ENCODE results near the gene ASTN2.

The ASTN2 gene

DNA sequence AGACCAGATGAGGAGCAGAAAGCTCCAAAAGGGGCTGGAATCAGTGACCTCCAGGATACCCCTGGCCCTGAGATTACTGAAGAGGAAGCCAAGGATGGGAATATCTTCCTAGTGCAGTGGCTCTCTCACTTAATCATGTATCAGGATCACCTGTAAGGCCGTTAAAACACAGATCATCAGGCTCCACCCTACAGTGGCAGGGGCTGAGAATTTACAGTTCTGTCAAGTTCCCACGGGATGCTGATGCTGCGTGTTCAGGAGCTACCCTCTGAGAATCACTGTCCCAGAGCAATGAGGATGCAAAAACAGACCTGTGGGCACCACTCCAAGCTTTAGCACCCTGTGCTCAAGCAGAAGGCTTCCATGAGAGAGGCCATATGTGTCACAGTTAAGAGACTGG lies 291.9 kb downstream of the ASTN2 start:
- TF ChIP-seq YY1 (IDR thresholded peaks at IDR 0.05; ENCODE audit: insufficient read depth, insufficient read length) (no peak), ZNF274 (IDR thresholded peaks at IDR 0.05; ENCODE audit: low read depth, low read length) (no peak), SUZ12 (IDR thresholded peaks at IDR 0.05; ENCODE audit: extremely low read depth, insufficient read depth, insufficient read length) (no peak)
- Histone ChIP-seq H3K36me3 (ENCODE audit: insufficient read depth, insufficient read length, low read length) (no peaks in the 10 kb centered on the region), H3K4me1 (ENCODE audit: insufficient read depth, insufficient read length) (no peaks in the 10 kb centered on the region), H3K27me3 (ENCODE audit: insufficient read depth, insufficient read length) (no peaks in the 10 kb centered on the region), H3K9ac (ENCODE audit: insufficient read length, low read depth) (no peak overlapping the region), H3K9me3 (ENCODE audit: insufficient read depth, low read length) (no peaks in the 10 kb centered on the region; the same call in 1 of the 2 replicates), H3K4me3 (ENCODE audit: insufficient read length, low read depth) (no peak overlapping the region)
- no peak for DNase-seq (ENCODE audit: low read depth, low spot score)

DNA sequence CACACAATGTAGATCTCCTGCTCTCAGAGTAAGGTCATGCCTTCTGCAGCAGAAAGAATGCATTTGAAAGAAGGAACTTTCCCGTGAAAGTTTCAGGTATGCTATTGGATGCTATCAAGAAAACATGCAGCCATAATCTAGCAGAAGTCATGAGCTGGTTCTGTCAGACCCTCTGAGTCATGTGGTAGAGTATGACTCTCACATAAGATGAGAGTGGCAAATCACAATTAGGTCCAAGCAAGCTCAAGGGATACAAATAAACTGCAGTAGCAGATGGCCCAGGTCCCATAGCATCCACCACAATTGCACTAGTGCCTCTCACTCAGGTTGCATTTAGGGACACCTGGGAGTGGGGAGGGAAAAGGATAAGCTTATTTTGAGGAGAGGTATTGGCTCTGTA lies 292.8 kb downstream of the ASTN2 start:
- H3K9ac ChIP-seq (ENCODE audit: insufficient read length, low read depth), result no peak overlapping the region
- TF ChIP-seq SUZ12 (IDR thresholded peaks at IDR 0.05; ENCODE audit: extremely low read depth, insufficient read depth, insufficient read length), result no peak
- H3K9me3 ChIP-seq (ENCODE audit: insufficient read depth, low read length), result no peaks in the 10 kb centered on the region; the same call in 1 of the 2 replicates
- no peak for DNase-seq (ENCODE audit: low read depth, low spot score)
- no peaks in the 10 kb centered on the region for H3K4me1 ChIP-seq (ENCODE audit: insufficient read depth, insufficient read length)
- H3K27me3 ChIP-seq (ENCODE audit: insufficient read depth, insufficient read length), result no peaks in the 10 kb centered on the region
- no peak overlapping the region for H3K4me3 ChIP-seq (ENCODE audit: insufficient read length, low read depth)
- no peaks in the 10 kb centered on the region for H3K36me3 ChIP-seq (ENCODE audit: insufficient read depth, insufficient read length, low read length)

DNA sequence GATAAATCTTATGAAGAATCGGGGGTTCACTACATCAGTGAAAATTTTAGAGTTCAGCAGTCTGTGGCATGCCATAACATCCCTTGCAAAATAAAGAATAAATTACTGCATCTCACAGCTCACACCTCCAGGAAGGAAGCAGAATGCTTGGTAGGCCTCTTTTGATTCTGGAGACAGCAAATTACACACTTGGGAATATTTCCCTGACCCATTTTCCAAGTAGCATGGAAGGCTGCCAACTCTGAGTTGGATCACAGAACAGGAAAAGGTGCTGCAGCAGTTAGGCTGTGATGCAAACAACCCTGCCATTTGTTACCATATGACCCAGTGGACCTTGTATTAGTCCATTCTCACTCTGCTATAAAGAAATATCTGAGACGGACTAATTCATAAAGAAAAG lies 293.5 kb downstream of the ASTN2 start:
- Histone ChIP-seq H3K4me3 (ENCODE audit: insufficient read length, low read depth) (no peak overlapping the region), H3K4me1 (ENCODE audit: insufficient read depth, insufficient read length) (no peaks in the 10 kb centered on the region), H3K9ac (ENCODE audit: insufficient read length, low read depth) (no peak overlapping the region), H3K36me3 (ENCODE audit: insufficient read depth, insufficient read length, low read length) (no peaks in the 10 kb centered on the region), H3K9me3 (ENCODE audit: insufficient read depth, low read length) (no peaks in the 10 kb centered on the region; the same call in 1 of the 2 replicates), H3K27me3 (ENCODE audit: insufficient read depth, insufficient read length) (no peaks in the 10 kb centered on the region)
- no peak for DNase-seq (ENCODE audit: low read depth, low spot score)
- TF ChIP-seq ZNF274 (IDR thresholded peaks at IDR 0.05; ENCODE audit: low read depth, low read length) (no peak), YY1 (IDR thresholded peaks at IDR 0.05; ENCODE audit: insufficient read depth, insufficient read length) (no peak), SUZ12 (IDR thresholded peaks at IDR 0.05; ENCODE audit: extremely low read depth, insufficient read depth, insufficient read length) (no peak)

DNA sequence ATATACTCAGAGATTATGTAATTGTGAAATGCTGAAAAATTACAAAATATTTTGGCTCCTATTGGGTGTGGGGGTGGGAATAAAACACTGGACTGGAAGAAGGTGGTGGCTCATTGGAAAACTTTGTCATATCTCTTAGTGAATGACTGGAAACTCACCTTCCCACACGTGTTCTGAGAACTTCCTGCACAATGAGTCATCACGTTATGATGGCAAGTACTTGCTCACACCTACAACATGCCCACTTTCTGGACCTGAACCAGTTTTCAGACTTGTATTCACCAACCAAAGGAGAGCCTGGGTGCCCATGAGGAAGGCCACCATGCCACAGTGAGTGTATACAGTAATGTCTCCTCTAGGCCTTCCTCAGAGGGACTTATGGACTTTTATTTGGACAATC lies 294.8 kb downstream of the ASTN2 start:
- Histone ChIP-seq H3K36me3 (ENCODE audit: insufficient read depth, insufficient read length, low read length) (no peaks in the 10 kb centered on the region), H3K9me3 (ENCODE audit: insufficient read depth, low read length) (no peaks in the 10 kb centered on the region; the same call in 1 of the 2 replicates), H3K4me3 (ENCODE audit: insufficient read length, low read depth) (no peak overlapping the region), H3K27me3 (ENCODE audit: insufficient read depth, insufficient read length) (no peaks in the 10 kb centered on the region), H3K9ac (ENCODE audit: insufficient read length, low read depth) (no peak overlapping the region), H3K4me1 (ENCODE audit: insufficient read depth, insufficient read length) (no peaks in the 10 kb centered on the region)
- TF ChIP-seq YY1 (IDR thresholded peaks at IDR 0.05; ENCODE audit: insufficient read depth, insufficient read length) (no peak), SUZ12 (IDR thresholded peaks at IDR 0.05; ENCODE audit: extremely low read depth, insufficient read depth, insufficient read length) (no peak), ZNF274 (IDR thresholded peaks at IDR 0.05; ENCODE audit: low read depth, low read length) (no peak)
- DNase-seq (ENCODE audit: low read depth, low spot score), result no peak

DNA sequence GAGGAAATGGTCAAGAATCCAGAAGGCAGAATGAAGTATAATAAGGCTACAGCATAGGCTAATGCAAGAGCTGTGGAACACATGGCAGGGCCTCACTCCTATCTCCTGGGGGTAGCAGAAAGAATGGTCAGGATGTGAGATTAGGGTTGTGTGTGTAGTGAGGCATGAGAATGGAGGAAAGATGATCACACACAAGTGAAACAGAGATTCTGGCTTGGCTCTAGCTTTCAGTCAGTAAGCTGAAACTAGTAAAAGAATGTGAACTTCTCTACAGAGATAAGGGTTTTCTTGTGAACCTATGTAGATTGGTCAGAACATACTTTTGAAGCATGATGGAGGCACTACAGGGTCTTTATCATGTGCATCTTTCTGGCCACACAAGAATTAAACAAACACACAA lies 298.8 kb downstream of the ASTN2 start:
- no peak for TF ChIP-seq SUZ12 (IDR thresholded peaks at IDR 0.05; ENCODE audit: extremely low read depth, insufficient read depth, insufficient read length)
- TF ChIP-seq ZNF274 (IDR thresholded peaks at IDR 0.05; ENCODE audit: low read depth, low read length), result no peak
- TF ChIP-seq YY1 (IDR thresholded peaks at IDR 0.05; ENCODE audit: insufficient read depth, insufficient read length), result no peak
- Histone ChIP-seq H3K9me3 (ENCODE audit: insufficient read depth, low read length) (no peaks in the 10 kb centered on the region), H3K9ac (ENCODE audit: insufficient read length, low read depth) (no peak overlapping the region), H3K4me3 (ENCODE audit: insufficient read length, low read depth) (no peak overlapping the region), H3K4me1 (ENCODE audit: insufficient read depth, insufficient read length) (no peaks in the 10 kb centered on the region), H3K36me3 (ENCODE audit: insufficient read depth, insufficient read length, low read length) (no peaks in the 10 kb centered on the region), H3K27me3 (ENCODE audit: insufficient read depth, insufficient read length) (no peaks in the 10 kb centered on the region)
- no peak for DNase-seq (ENCODE audit: low read depth, low spot score)

DNA sequence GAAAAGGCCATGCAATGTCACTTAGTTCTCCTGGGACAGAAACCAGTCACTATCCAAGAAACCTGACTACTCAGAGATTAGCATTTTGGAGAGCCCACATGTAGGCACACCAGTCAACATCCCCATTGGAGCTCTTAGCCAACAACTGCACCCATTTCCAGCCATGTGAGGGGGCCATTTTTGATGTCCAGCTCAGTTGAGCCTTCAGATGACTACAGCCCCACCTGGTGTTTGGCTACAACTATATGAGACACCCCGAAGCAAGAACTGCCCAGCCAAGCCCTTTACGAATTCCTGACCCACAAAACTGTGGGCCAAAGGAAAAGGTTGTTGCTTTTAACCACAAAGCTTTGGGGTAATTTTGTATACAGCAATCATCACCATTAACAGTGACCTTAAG lies 300.1 kb downstream of the ASTN2 start:
- Histone ChIP-seq H3K9ac (ENCODE audit: insufficient read length, low read depth) (no peak overlapping the region), H3K9me3 (ENCODE audit: insufficient read depth, low read length) (no peaks in the 10 kb centered on the region), H3K4me3 (ENCODE audit: insufficient read length, low read depth) (no peak overlapping the region), H3K36me3 (ENCODE audit: insufficient read depth, insufficient read length, low read length) (no peaks in the 10 kb centered on the region), H3K27me3 (ENCODE audit: insufficient read depth, insufficient read length) (no peaks in the 10 kb centered on the region), H3K4me1 (ENCODE audit: insufficient read depth, insufficient read length) (no peaks in the 10 kb centered on the region)
- TF ChIP-seq YY1 (IDR thresholded peaks at IDR 0.05; ENCODE audit: insufficient read depth, insufficient read length) (no peak), SUZ12 (IDR thresholded peaks at IDR 0.05; ENCODE audit: extremely low read depth, insufficient read depth, insufficient read length) (no peak), ZNF274 (IDR thresholded peaks at IDR 0.05; ENCODE audit: low read depth, low read length) (no peak)
- no peak for DNase-seq (ENCODE audit: low read depth, low spot score)

DNA sequence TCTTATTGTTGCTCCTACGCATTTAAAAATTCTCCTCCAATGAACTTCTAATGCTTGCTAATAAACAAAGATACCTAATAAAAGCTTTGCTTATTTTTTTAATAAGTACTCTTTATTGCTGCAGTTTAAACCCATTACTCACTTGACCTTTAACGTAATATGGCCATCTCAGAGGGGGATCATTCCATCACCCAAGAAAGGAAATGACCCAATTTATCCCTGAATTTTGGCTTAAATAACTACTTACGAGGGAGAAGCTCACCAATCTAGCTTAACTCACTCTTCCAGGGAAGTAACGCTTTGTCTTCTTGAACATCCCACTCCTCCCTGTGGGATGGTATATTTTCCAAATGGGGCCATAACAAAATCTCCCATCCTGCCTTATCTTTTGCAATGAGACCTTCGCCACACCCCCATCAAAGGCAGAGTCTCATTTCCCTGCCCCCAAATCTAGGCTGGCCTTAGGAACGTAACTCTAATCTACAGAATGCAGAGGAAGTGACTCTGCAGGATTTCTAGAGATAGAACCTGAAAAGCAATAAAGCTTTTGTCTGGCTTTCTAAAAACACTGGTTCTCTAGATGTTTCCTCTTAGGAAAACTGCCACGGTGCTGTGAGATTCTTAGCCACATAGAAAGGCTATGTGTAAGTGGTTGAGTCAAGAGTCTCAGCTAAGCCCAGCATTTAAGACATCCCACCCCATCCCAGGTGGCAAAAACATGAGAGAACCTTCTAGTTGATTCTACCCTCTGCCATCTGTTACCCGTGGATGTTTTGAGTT lies 310.0 kb downstream of the ASTN2 start:
- no peaks in the 10 kb centered on the region for H3K27me3 ChIP-seq (ENCODE audit: insufficient read depth, insufficient read length)
- no peak for TF ChIP-seq YY1 (IDR thresholded peaks at IDR 0.05; ENCODE audit: insufficient read depth, insufficient read length)
- no peak for TF ChIP-seq SUZ12 (IDR thresholded peaks at IDR 0.05; ENCODE audit: extremely low read depth, insufficient read depth, insufficient read length)
- no peak for TF ChIP-seq ZNF274 (IDR thresholded peaks at IDR 0.05; ENCODE audit: low read depth, low read length)
- DNase-seq (ENCODE audit: low read depth, low spot score), result no peak
- H3K36me3 ChIP-seq (ENCODE audit: insufficient read depth, insufficient read length, low read length), result no peaks in the 10 kb centered on the region
- no peak overlapping the region for H3K4me3 ChIP-seq (ENCODE audit: insufficient read length, low read depth)
- no peaks in the 10 kb centered on the region for H3K4me1 ChIP-seq (ENCODE audit: insufficient read depth, insufficient read length)
- no peaks in the 10 kb centered on the region for H3K9me3 ChIP-seq (ENCODE audit: insufficient read depth, low read length)
- no peak overlapping the region for H3K9ac ChIP-seq (ENCODE audit: insufficient read length, low read depth)

Measured in NT2/D1 (cell line).